ENCODE data around the gene MRPL16. TPM values are rescaled to one million over a fixed set of nuclear protein-coding genes. Genes with fewer than 3 reads are reported as not detected.

The MRPL16 gene
- total and polyA plus RNA-seq, 4 donors = 24.9 to 54.9 (median 39.6) TPM

DNA sequence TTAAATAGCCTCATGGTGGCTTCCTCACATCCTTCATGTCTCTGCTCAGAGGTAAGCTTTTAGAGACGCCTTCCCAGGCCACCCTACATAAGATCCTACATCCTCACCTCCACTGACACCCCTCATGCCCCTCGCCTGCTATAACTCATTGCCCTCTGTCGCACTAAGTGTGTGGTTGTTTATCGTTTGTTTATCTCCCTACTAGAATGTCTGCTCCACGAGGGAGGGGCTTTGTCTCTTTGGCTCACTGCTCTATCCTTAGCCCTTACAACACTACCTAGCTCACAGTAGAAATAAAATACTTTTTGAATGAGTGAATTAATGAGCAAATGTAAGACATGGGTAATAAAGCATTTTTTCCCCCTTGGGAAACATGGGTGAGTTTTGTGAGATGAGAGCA is 36.0 kb upstream of the MRPL16 start:
- no peak overlapping the region for H3K27ac ChIP-seq (ENCODE audit: low read depth in 1 of 2, low read length in 2 of 2)
- no peaks in the 10 kb centered on the region for H3K36me3 ChIP-seq (ENCODE audit: control insufficient read depth in 4 of 4, insufficient read depth in 3 of 4, low read depth in 1 of 4, low read length in 3 of 4)
- DNase-seq (ENCODE audit: low spot score) = no peak
- WGBS = 80% methylated on average over 5 of the region's 5 CpGs
- TF ChIP-seq, protein P1, sequence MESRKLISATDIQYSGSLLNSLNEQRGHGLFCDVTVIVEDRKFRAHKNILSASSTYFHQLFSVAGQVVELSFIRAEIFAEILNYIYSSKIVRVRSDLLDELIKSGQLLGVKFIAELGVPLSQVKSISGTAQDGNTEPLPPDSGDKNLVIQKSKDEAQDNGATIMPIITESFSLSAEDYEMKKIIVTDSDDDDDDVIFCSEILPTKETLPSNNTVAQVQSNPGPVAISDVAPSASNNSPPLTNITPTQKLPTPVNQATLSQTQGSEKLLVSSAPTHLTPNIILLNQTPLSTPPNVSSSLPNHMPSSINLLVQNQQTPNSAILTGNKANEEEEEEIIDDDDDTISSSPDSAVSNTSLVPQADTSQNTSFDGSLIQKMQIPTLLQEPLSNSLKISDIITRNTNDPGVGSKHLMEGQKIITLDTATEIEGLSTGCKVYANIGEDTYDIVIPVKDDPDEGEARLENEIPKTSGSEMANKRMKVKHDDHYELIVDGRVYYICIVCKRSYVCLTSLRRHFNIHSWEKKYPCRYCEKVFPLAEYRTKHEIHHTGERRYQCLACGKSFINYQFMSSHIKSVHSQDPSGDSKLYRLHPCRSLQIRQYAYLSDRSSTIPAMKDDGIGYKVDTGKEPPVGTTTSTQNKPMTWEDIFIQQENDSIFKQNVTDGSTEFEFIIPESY (IDR thresholded peaks at IDR 0.05) = no peak
- TF ChIP-seq JUND (IDR thresholded peaks at IDR 0.05) (no peak), FOXA1 (IDR thresholded peaks at IDR 0.05) (no peak), HNF4G (IDR thresholded peaks at IDR 0.05) (no peak), NR2F2 (IDR thresholded peaks at IDR 0.05) (no peak), HNF4A (conservative IDR thresholded peaks at IDR 0.05) (no peak), RAD21 (IDR thresholded peaks at IDR 0.05) (no peak), SP1 (IDR thresholded peaks at IDR 0.05) (no peak), YY1 (IDR thresholded peaks at IDR 0.05) (no peak)
- TF ChIP-seq, protein P2, sequence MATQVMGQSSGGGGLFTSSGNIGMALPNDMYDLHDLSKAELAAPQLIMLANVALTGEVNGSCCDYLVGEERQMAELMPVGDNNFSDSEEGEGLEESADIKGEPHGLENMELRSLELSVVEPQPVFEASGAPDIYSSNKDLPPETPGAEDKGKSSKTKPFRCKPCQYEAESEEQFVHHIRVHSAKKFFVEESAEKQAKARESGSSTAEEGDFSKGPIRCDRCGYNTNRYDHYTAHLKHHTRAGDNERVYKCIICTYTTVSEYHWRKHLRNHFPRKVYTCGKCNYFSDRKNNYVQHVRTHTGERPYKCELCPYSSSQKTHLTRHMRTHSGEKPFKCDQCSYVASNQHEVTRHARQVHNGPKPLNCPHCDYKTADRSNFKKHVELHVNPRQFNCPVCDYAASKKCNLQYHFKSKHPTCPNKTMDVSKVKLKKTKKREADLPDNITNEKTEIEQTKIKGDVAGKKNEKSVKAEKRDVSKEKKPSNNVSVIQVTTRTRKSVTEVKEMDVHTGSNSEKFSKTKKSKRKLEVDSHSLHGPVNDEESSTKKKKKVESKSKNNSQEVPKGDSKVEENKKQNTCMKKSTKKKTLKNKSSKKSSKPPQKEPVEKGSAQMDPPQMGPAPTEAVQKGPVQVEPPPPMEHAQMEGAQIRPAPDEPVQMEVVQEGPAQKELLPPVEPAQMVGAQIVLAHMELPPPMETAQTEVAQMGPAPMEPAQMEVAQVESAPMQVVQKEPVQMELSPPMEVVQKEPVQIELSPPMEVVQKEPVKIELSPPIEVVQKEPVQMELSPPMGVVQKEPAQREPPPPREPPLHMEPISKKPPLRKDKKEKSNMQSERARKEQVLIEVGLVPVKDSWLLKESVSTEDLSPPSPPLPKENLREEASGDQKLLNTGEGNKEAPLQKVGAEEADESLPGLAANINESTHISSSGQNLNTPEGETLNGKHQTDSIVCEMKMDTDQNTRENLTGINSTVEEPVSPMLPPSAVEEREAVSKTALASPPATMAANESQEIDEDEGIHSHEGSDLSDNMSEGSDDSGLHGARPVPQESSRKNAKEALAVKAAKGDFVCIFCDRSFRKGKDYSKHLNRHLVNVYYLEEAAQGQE (IDR thresholded peaks at IDR 0.05) = no peak
- TF ChIP-seq, protein P3, sequence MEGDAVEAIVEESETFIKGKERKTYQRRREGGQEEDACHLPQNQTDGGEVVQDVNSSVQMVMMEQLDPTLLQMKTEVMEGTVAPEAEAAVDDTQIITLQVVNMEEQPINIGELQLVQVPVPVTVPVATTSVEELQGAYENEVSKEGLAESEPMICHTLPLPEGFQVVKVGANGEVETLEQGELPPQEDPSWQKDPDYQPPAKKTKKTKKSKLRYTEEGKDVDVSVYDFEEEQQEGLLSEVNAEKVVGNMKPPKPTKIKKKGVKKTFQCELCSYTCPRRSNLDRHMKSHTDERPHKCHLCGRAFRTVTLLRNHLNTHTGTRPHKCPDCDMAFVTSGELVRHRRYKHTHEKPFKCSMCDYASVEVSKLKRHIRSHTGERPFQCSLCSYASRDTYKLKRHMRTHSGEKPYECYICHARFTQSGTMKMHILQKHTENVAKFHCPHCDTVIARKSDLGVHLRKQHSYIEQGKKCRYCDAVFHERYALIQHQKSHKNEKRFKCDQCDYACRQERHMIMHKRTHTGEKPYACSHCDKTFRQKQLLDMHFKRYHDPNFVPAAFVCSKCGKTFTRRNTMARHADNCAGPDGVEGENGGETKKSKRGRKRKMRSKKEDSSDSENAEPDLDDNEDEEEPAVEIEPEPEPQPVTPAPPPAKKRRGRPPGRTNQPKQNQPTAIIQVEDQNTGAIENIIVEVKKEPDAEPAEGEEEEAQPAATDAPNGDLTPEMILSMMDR (IDR thresholded peaks at IDR 0.05; ENCODE audit: low read depth, low read length, missing input control) = no peak
- TF ChIP-seq, protein P4, sequence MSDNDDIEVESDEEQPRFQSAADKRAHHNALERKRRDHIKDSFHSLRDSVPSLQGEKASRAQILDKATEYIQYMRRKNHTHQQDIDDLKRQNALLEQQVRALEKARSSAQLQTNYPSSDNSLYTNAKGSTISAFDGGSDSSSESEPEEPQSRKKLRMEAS (IDR thresholded peaks at IDR 0.05) = no peak
- H3K9ac ChIP-seq (ENCODE audit: low read depth in 1 of 2, low read length in 2 of 2) = no peak overlapping the region
- H3K4me3 ChIP-seq (ENCODE audit: low read depth in 1 of 3, low read length in 3 of 3) = no peak overlapping the region
- H3K4me1 ChIP-seq (ENCODE audit: control insufficient read depth in 4 of 4, insufficient read depth in 4 of 4, low read length in 3 of 4) = no peaks in the 10 kb centered on the region
- no peaks in the 10 kb centered on the region for H3K9me3 ChIP-seq (ENCODE audit: control insufficient read depth in 4 of 4, low read length in 3 of 4)
- H3K27me3 ChIP-seq (ENCODE audit: control insufficient read depth in 4 of 4, insufficient read depth in 4 of 4, low read length in 3 of 4) = no peaks in the 10 kb centered on the region

DNA sequence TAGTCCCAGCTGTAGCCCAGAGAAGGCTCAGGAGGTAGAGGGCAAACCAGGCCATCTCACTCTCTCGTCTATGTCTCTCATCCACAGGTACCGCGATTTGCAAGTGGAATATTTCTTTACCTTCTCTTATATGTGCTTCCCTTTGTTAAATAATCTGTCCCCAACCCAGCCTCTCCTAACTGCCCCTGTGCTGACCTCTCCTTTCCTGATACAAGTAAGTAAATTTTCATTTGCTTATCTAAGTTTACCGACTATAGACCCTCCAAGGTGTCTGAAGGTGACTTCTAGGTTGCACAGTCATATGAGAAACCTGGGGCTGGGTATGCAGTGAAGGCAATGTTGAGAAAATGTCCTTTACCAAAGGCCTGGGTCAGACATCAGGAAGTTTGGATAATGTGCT is 34.8 kb upstream of the MRPL16 start, which contains the start of gene CBLIF:
TSS of gene CBLIF (minus strand) at position 101 of the 400 bp plus-strand sequence. CDS start at position 55, 46 bp downstream.
- H3K27me3 ChIP-seq (ENCODE audit: control insufficient read depth in 4 of 4, insufficient read depth in 4 of 4, low read length in 3 of 4) = no peaks in the 10 kb centered on the region
- TF ChIP-seq, protein P3 (IDR thresholded peaks at IDR 0.05; ENCODE audit: low read depth, low read length, missing input control) = no peak
- TF ChIP-seq, protein P1 (IDR thresholded peaks at IDR 0.05) = no peak
- TF ChIP-seq FOXA2 (IDR thresholded peaks at IDR 0.05) (no peak), SP1 (IDR thresholded peaks at IDR 0.05) (no peak), TAF1 (conservative IDR thresholded peaks at IDR 0.05) (no peak), HNF4G (IDR thresholded peaks at IDR 0.05) (no peak), EGR1 (IDR thresholded peaks at IDR 0.05; ENCODE audit: low read depth in 2 of 2) (no peak)
- TF ChIP-seq, protein P5, sequence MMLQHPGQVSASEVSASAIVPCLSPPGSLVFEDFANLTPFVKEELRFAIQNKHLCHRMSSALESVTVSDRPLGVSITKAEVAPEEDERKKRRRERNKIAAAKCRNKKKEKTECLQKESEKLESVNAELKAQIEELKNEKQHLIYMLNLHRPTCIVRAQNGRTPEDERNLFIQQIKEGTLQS (IDR thresholded peaks at IDR 0.05) = no peak
- DNase-seq (ENCODE audit: low spot score) = no peak
- H3K36me3 ChIP-seq (ENCODE audit: control insufficient read depth in 4 of 4, insufficient read depth in 3 of 4, low read depth in 1 of 4, low read length in 3 of 4) = no peaks in the 10 kb centered on the region
- H3K4me1 ChIP-seq (ENCODE audit: control insufficient read depth in 4 of 4, insufficient read depth in 4 of 4, low read length in 3 of 4) = no peaks in the 10 kb centered on the region
- H3K4me3 ChIP-seq (ENCODE audit: low read depth in 1 of 3, low read length in 3 of 3) = no peak within 1 kb of the TSS
- H3K27ac ChIP-seq (ENCODE audit: low read depth in 1 of 2, low read length in 2 of 2) = no peak within 1 kb of the TSS
- 68% methylated on average over 4 of the region's 4 CpGs for WGBS
- H3K9me3 ChIP-seq (ENCODE audit: control insufficient read depth in 4 of 4, low read length in 3 of 4) = no peaks in the 10 kb centered on the region
- H3K9ac ChIP-seq (ENCODE audit: low read depth in 1 of 2, low read length in 2 of 2) = no peak within 1 kb of the TSS

Data from liver (tissue), 9 donors.